Pulmonary artery endothelial cell (primary cell): ENCODE measurements around the gene RPL4. TPM values are rescaled to one million over a fixed set of nuclear protein-coding genes. Genes with fewer than 3 reads are reported as not detected.
"Not testable (repeated sequence)": the region's sequence is repeated elsewhere in the genome, so short reads cannot be mapped to it uniquely, and the experiment has no call there.

Experiments
- DNase-seq: peaks from one replicate; pipeline ENCODE4 v3.0.0-alpha.2; 2011; ENCODE audit warnings: low read depth, low spot score
- total RNA-seq: library from RNA; depleted of rRNA; stranded (reverse); fragments of >200 nt; gene quantifications from 2 replicates; pipeline ENCODE4 v1.2.3, GENCODE V29; 2014

The RPL4 gene
- 2,913 and 3,835 TPM in 2 replicates for total RNA-seq

- peak; percentile 66 for DNase-seq
These were observed at the start of gene RPL4, which contains the start of gene ZWILCH for GRCh38 chr15:66504563-66505429. Gene RPL4, minus strand, starts transcription at chr15:66504855. Its CDS starts 65 bp downstream, at chr15:66504790. Gene ZWILCH, plus strand, starts transcription at chr15:66505326. Its CDS starts 13 bp downstream, at chr15:66505339.

- no peak for DNase-seq
These were observed 40.6 kb upstream of the RPL4 start for GRCh38 chr15:66545255-66545654.

- no peak for DNase-seq
These were observed 38.2 kb upstream of the RPL4 start for GRCh38 chr15:66542896-66543295.

GRCh38 chr15:66535056-66535455, 30.4 kb upstream of the RPL4 start:
- no peak for DNase-seq

GRCh38 chr15:66524838-66525237, 20.2 kb upstream of the RPL4 start:
- DNase-seq = no peak

- DNase-seq = no peak
These were observed 19.3 kb upstream of the RPL4 start for GRCh38 chr15:66523926-66524325.

GRCh38 chr15:66515901-66516322, 11.3 kb upstream of the RPL4 start:
- no peak for DNase-seq

- DNase-seq = no peak
These were observed 9.9 kb upstream of the RPL4 start for GRCh38 chr15:66514586-66514985.

GRCh38 chr15:66508293-66508883, 3.7 kb upstream of the RPL4 start:
- DNase-seq = no peak

- no peak for DNase-seq
These were observed 1.2 kb upstream of the RPL4 start for GRCh38 chr15:66505818-66506217.

GRCh38 chr15:66505430-66505811, 766 bp upstream of the RPL4 start:
- no peak for DNase-seq

GRCh38 chr15:66503780-66504562, 684 bp downstream of the RPL4 start:
- DNase-seq = no peak

GRCh38 chr15:66503041-66503648, 1.5 kb downstream of the RPL4 start:
- DNase-seq = not testable (repeated sequence)

- DNase-seq = no peak
These were observed 2.2 kb downstream of the RPL4 start for GRCh38 chr15:66502491-66502890.

GRCh38 chr15:66500346-66500745, 4.3 kb downstream of the RPL4 start:
- DNase-seq = not testable (repeated sequence)

- DNase-seq = no peak
These were observed 5.9 kb downstream of the RPL4 start for GRCh38 chr15:66498501-66499386.

- DNase-seq = peak; percentile 78
These were observed 6.9 kb downstream of the RPL4 start, which contains the start of gene SNAPC5 for GRCh38 chr15:66497502-66498455. Gene SNAPC5, minus strand, starts transcription at chr15:66497762. Its CDS starts 31 bp downstream, at chr15:66497731.

GRCh38 chr15:66496951-66497501, 7.6 kb downstream of the RPL4 start:
- no peak for DNase-seq

GRCh38 chr15:66494262-66494661, 10.4 kb downstream of the RPL4 start:
- no peak for DNase-seq
